Medulla oblongata (tissue), 1 donor: ENCODE data around the gene ZBTB8OS.
"Not testable (repeated sequence)": the region's sequence is repeated elsewhere in the genome, so short reads cannot be mapped to it uniquely, and the experiment has no call there.

Experiments used
- DNase-seq: peaks from one replicate; pipeline ENCODE4 v3.0.0-alpha.2; 2015; ENCODE audit errors: extremely low spot score

ZBTB8OS gene

GRCh38 chr1:32650752-32651460 is 556 bp upstream of the ZBTB8OS start, which contains the start of gene RBBP4:
RBBP4 (plus strand) TSS chr1:32651208; CDS start chr1:32651307, 99 bp downstream.
- peak; percentile 97 for DNase-seq

- DNase-seq, result no peak
Measured at GRCh38 chr1:32647308-32648134, 2.8 kb downstream of the ZBTB8OS start.

- no peak for DNase-seq
Measured at GRCh38 chr1:32644426-32644825, 5.9 kb downstream of the ZBTB8OS start.

- not testable (repeated sequence) for DNase-seq
Measured at GRCh38 chr1:32642292-32642827, 8.0 kb downstream of the ZBTB8OS start.

- no peak for DNase-seq
Measured at GRCh38 chr1:32639489-32640075, 10.8 kb downstream of the ZBTB8OS start.

- DNase-seq, result no peak
Measured at GRCh38 chr1:32636914-32637645, 13.3 kb downstream of the ZBTB8OS start.

- DNase-seq, result no peak
Measured at GRCh38 chr1:32635508-32636277, 14.7 kb downstream of the ZBTB8OS start.

GRCh38 chr1:32632829-32633228 is 17.5 kb downstream of the ZBTB8OS start:
- DNase-seq, result no peak

GRCh38 chr1:32630173-32630572 is 20.2 kb downstream of the ZBTB8OS start:
- DNase-seq, result not testable (repeated sequence)

GRCh38 chr1:32627596-32628162 is 22.7 kb downstream of the ZBTB8OS start:
- no peak for DNase-seq

GRCh38 chr1:32626176-32626575 is 24.2 kb downstream of the ZBTB8OS start:
- DNase-seq, result no peak

GRCh38 chr1:32623775-32624174 is 26.6 kb downstream of the ZBTB8OS start:
- DNase-seq, result no peak

- DNase-seq, result no peak
Measured at GRCh38 chr1:32622806-32623681, 27.3 kb downstream of the ZBTB8OS start.

- no peak for DNase-seq
Measured at GRCh38 chr1:32622205-32622604, 28.1 kb downstream of the ZBTB8OS start.

GRCh38 chr1:32619701-32620485 is 30.5 kb downstream of the ZBTB8OS start:
- peak; percentile 10 for DNase-seq

GRCh38 chr1:32618673-32619221 is 31.6 kb downstream of the ZBTB8OS start:
- no peak for DNase-seq

- DNase-seq, result no peak
Measured at GRCh38 chr1:32613472-32613871, 36.9 kb downstream of the ZBTB8OS start.

- peak; percentile 94 for DNase-seq
Measured at GRCh38 chr1:32612189-32612881, 38.0 kb downstream of the ZBTB8OS start.
